ENCODE results near the gene FNDC7. TPM values are rescaled to one million over a fixed set of nuclear protein-coding genes. Genes with fewer than 3 reads are reported as not detected.

FNDC7 gene
- total RNA-seq, 1 donor = not detected

- peaks cover 21% of the 10 kb centered on the region for H3K36me3 ChIP-seq (ENCODE audit: insufficient read depth, low read length)
- DNase-seq (ENCODE audit: insufficient read length, low spot score, missing footprints) = peak; percentile 79
- H2AFZ ChIP-seq (ENCODE audit: low read length) = no peak overlapping the region
- H3K9me3 ChIP-seq (ENCODE audit: low read depth, low read length) = no peaks in the 10 kb centered on the region
- H3K4me3 ChIP-seq (ENCODE audit: insufficient read depth, low read length) = peak overlapping the region; percentile 26
- peak overlapping the region; percentile 54 for H3K4me2 ChIP-seq (ENCODE audit: insufficient read depth, low read length)
- peak overlapping the region; percentile 75 for H3K27ac ChIP-seq (ENCODE audit: low read depth, low read length)
- H4K20me1 ChIP-seq (ENCODE audit: insufficient read depth, low read length) = no peaks in the 10 kb centered on the region
- no peaks in the 10 kb centered on the region for H3K79me2 ChIP-seq (ENCODE audit: insufficient read depth, low read length)
- peaks cover 28% of the 10 kb centered on the region for H3K4me1 ChIP-seq (ENCODE audit: insufficient read depth, low read length)
- no peaks in the 10 kb centered on the region for H3K27me3 ChIP-seq (ENCODE audit: insufficient read depth, low read length)
- no peak for TF ChIP-seq CTCF (IDR thresholded peaks at IDR 0.05; ENCODE audit: extremely low read depth, low read depth, low read length)
Observed at GRCh38 chr1:108704496-108704895, 8.2 kb upstream of the FNDC7 start.

GRCh38 chr1:108706643-108707042 lies 6.1 kb upstream of the FNDC7 start:
- no peak for DNase-seq (ENCODE audit: insufficient read length, low spot score, missing footprints)
- H3K4me2 ChIP-seq (ENCODE audit: insufficient read depth, low read length) = no peak overlapping the region
- no peak overlapping the region for H3K27ac ChIP-seq (ENCODE audit: low read depth, low read length)
- H3K4me1 ChIP-seq (ENCODE audit: insufficient read depth, low read length) = peaks cover 28% of the 10 kb centered on the region
- no peaks in the 10 kb centered on the region for H4K20me1 ChIP-seq (ENCODE audit: insufficient read depth, low read length)
- no peak overlapping the region for H2AFZ ChIP-seq (ENCODE audit: low read length)
- no peak for TF ChIP-seq CTCF (IDR thresholded peaks at IDR 0.05; ENCODE audit: extremely low read depth, low read depth, low read length)
- H3K4me3 ChIP-seq (ENCODE audit: insufficient read depth, low read length) = no peak overlapping the region
- no peaks in the 10 kb centered on the region for H3K36me3 ChIP-seq (ENCODE audit: insufficient read depth, low read length)
- no peaks in the 10 kb centered on the region for H3K79me2 ChIP-seq (ENCODE audit: insufficient read depth, low read length)
- no peaks in the 10 kb centered on the region for H3K27me3 ChIP-seq (ENCODE audit: insufficient read depth, low read length)
- H3K9me3 ChIP-seq (ENCODE audit: low read depth, low read length) = no peaks in the 10 kb centered on the region

- TF ChIP-seq CTCF (IDR thresholded peaks at IDR 0.05; ENCODE audit: extremely low read depth, low read depth, low read length) = peak; percentile 19
- H2AFZ ChIP-seq (ENCODE audit: low read length) = peak overlapping the region; percentile 26
- no peak overlapping the region for H3K4me2 ChIP-seq (ENCODE audit: insufficient read depth, low read length)
- DNase-seq (ENCODE audit: insufficient read length, low spot score, missing footprints) = no peak
- H3K4me1 ChIP-seq (ENCODE audit: insufficient read depth, low read length) = peaks cover 30% of the 10 kb centered on the region
- no peaks in the 10 kb centered on the region for H3K9me3 ChIP-seq (ENCODE audit: low read depth, low read length)
- H3K27ac ChIP-seq (ENCODE audit: low read depth, low read length) = no peak overlapping the region
- H4K20me1 ChIP-seq (ENCODE audit: insufficient read depth, low read length) = no peaks in the 10 kb centered on the region
- no peak overlapping the region for H3K4me3 ChIP-seq (ENCODE audit: insufficient read depth, low read length)
- no peaks in the 10 kb centered on the region for H3K27me3 ChIP-seq (ENCODE audit: insufficient read depth, low read length)
- H3K79me2 ChIP-seq (ENCODE audit: insufficient read depth, low read length) = no peaks in the 10 kb centered on the region
- no peaks in the 10 kb centered on the region for H3K36me3 ChIP-seq (ENCODE audit: insufficient read depth, low read length)
Observed at GRCh38 chr1:108708691-108709660, 3.7 kb upstream of the FNDC7 start.

GRCh38 chr1:108715932-108716331 lies 3.2 kb downstream of the FNDC7 start:
- Histone ChIP-seq H3K4me2 (ENCODE audit: insufficient read depth, low read length) (no peak overlapping the region), H3K27ac (ENCODE audit: low read depth, low read length) (no peak overlapping the region), H3K4me3 (ENCODE audit: insufficient read depth, low read length) (no peak overlapping the region), H3K36me3 (ENCODE audit: insufficient read depth, low read length) (no peaks in the 10 kb centered on the region), H2AFZ (ENCODE audit: low read length) (peak overlapping the region; percentile 13), H3K4me1 (ENCODE audit: insufficient read depth, low read length) (peaks cover 43% of the 10 kb centered on the region), H3K9me3 (ENCODE audit: low read depth, low read length) (no peaks in the 10 kb centered on the region), H3K27me3 (ENCODE audit: insufficient read depth, low read length) (no peaks in the 10 kb centered on the region), H3K79me2 (ENCODE audit: insufficient read depth, low read length) (no peaks in the 10 kb centered on the region), H4K20me1 (ENCODE audit: insufficient read depth, low read length) (no peaks in the 10 kb centered on the region)
- peak; percentile 71 for DNase-seq (ENCODE audit: insufficient read length, low spot score, missing footprints)
- no peak for TF ChIP-seq CTCF (IDR thresholded peaks at IDR 0.05; ENCODE audit: extremely low read depth, low read depth, low read length)

All from osteoblast (primary cell).